Adrenal gland (tissue), 5 donors: ENCODE data around the gene PCSK6.

ENCODE experiments used
- CTCF ChIP-seq, 6 experiments: fragments of 450-650 bp in 4 of 6; fragments of 200-600 bp in 2 of 6; sonication (generic) in 1 of 6; IDR thresholded peaks; 1 replicate in 5 of 6; 2 replicates in 1 of 6; pipeline versions ENCODE4 v1.5.1 to v1.8.0; 2016 to 2021; ENCODE audit warnings: antibody characterized with exemption in 6 of 6, mild to moderate bottlenecking in 2 of 6, moderate library complexity in 1 of 6
- POLR2A ChIP-seq, 2 donors: fragments of 450-650 bp; IDR thresholded peaks; one replicate each; pipeline ENCODE4 v1.6.1; 2017; ENCODE audit warnings: antibody characterized with exemption in 2 of 2, mild to moderate bottlenecking in 2 of 2, moderate library complexity in 1 of 2
- donor health status: DM: no; HTN: no; CAD: no.

- no peak for TF ChIP-seq CTCF (IDR thresholded peaks at IDR 0.05)
- TF ChIP-seq POLR2A (IDR thresholded peaks at IDR 0.05), result no peak
These were observed 82.8 kb downstream of the PCSK6 start for GRCh38 chr15:101406526-101407195.
